ENCODE results near the gene CLEC1A.

GRCh38 chr12:10119066-10119465, 20.3 kb upstream of the CLEC1A start:
- TF ChIP-seq POLR2A (IDR thresholded peaks at IDR 0.05) (no peak), CTCF (IDR thresholded peaks at IDR 0.05) (no peak)

Data from adrenal gland (tissue), 5 donors.